ENCODE data around the gene ELN. TPM values are rescaled to one million over a fixed set of nuclear protein-coding genes. Genes with fewer than 3 reads are reported as not detected.
A peak's percentile ranks its signal among the peaks of the same experiment; 100 is the strongest.
"Not testable (repeated sequence)": the region's sequence is repeated elsewhere in the genome, so short reads cannot be mapped to it uniquely, and the experiment has no call there.

Gene ELN
- polyA plus RNA-seq (2011; rRNA removed) (2.1 and 2.8 TPM in 2 replicates), polyA minus RNA-seq (2011; rRNA and poly(A)+ RNA removed) (1.4 and 2.3 TPM in 2 replicates)

GRCh38 chr7:74027683-74028320, at the start of gene ELN:
TSS of gene ELN (plus strand) at chr7:74028173. CDS start at chr7:74028188, 15 bp downstream.
- Histone ChIP-seq H3K4me3 (ENCODE audit: low read depth, low read length) (peak within 1 kb of the TSS; percentile 17), H3K27ac (ENCODE audit: low read depth, low read length) (no peak within 1 kb of the TSS)
- CTCF ChIA-PET = interaction anchor here (0.8 to 2.9 kb wide), 8 partner anchors 10 to 164 kb away, joined by 7 to 38 read pairs (median 10); no protein-coding TSS in a partner anchor

GRCh38 chr7:73978661-73979563, 49.1 kb upstream of the ELN start:
- no peak overlapping the region for H3K4me3 ChIP-seq (ENCODE audit: low read depth, low read length)
- ChIA-PET CTCF (interaction anchor here (0.6 to 1.5 kb wide), 2 partner anchors 27 to 116 kb away, joined by 3 read pairs; no protein-coding TSS in a partner anchor), POLR2A (no interaction called here)
- no peak for DNase-seq (ENCODE audit: low read depth, low spot score)
- H3K27me3 ChIP-seq (ENCODE audit: control insufficient read depth, insufficient read depth, low read length) = peaks cover 10% of the 10 kb centered on the region
- peak; percentile 37 for TF ChIP-seq CTCF (IDR thresholded peaks at IDR 0.05; ENCODE audit: low read depth, low read length)
- H3K9me3 ChIP-seq (ENCODE audit: control insufficient read depth, insufficient read depth, low read length) = no peaks in the 10 kb centered on the region; the same call in 1 of the 2 replicates
- no peak overlapping the region for H3K27ac ChIP-seq (ENCODE audit: low read depth, low read length)

More at GRCh38 chr7:74027683-74028320, at the start of gene ELN:
- DNase-seq (ENCODE audit: low read depth, low spot score) = no peak
- POLR2A ChIA-PET = no interaction called here
- H3K9me3 ChIP-seq (ENCODE audit: control insufficient read depth, insufficient read depth, low read length) = no peaks in the 10 kb centered on the region
- no peak for TF ChIP-seq CTCF (IDR thresholded peaks at IDR 0.05; ENCODE audit: low read depth, low read length)
- H3K27me3 ChIP-seq (ENCODE audit: control insufficient read depth, insufficient read depth, low read length) = peaks cover 15% of the 10 kb centered on the region

- H3K9me3 ChIP-seq (ENCODE audit: control insufficient read depth, insufficient read depth, low read length); H3K4me3 ChIP-seq (ENCODE audit: low read depth, low read length); POLR2A ChIA-PET; H3K27ac ChIP-seq (ENCODE audit: low read depth, low read length); DNase-seq (ENCODE audit: low read depth, low spot score): not testable (repeated sequence)
- CTCF ChIA-PET = interaction anchor here (0.6 to 1.5 kb wide), 2 partner anchors 28 to 116 kb away, joined by 3 read pairs; no protein-coding TSS in a partner anchor
- H3K27me3 ChIP-seq (ENCODE audit: control insufficient read depth, insufficient read depth, low read length) = peaks cover 10% of the 10 kb centered on the region
Observed at GRCh38 chr7:73979656-73980055, 48.3 kb upstream of the ELN start.

GRCh38 chr7:73980206-73980605, 47.8 kb upstream of the ELN start:
- ChIA-PET CTCF (no interaction called here), POLR2A (no interaction called here)
- H3K9me3 ChIP-seq (ENCODE audit: control insufficient read depth, insufficient read depth, low read length) = no peaks in the 10 kb centered on the region; the same call in 1 of the 2 replicates
- H3K27me3 ChIP-seq (ENCODE audit: control insufficient read depth, insufficient read depth, low read length) = peaks cover 10% of the 10 kb centered on the region
- TF ChIP-seq CTCF (IDR thresholded peaks at IDR 0.05; ENCODE audit: low read depth, low read length) = no peak
- H3K27ac ChIP-seq (ENCODE audit: low read depth, low read length) = no peak overlapping the region
- H3K4me3 ChIP-seq (ENCODE audit: low read depth, low read length) = no peak overlapping the region
- no peak for DNase-seq (ENCODE audit: low read depth, low spot score)

- Histone ChIP-seq H3K9me3 (ENCODE audit: control insufficient read depth, insufficient read depth, low read length) (no peaks in the 10 kb centered on the region; the same call in 1 of the 2 replicates), H3K27me3 (ENCODE audit: control insufficient read depth, insufficient read depth, low read length) (peaks cover 10% of the 10 kb centered on the region), H3K4me3 (ENCODE audit: low read depth, low read length) (no peak overlapping the region), H3K27ac (ENCODE audit: low read depth, low read length) (no peak overlapping the region)
- no peak for TF ChIP-seq CTCF (IDR thresholded peaks at IDR 0.05; ENCODE audit: low read depth, low read length)
- no peak for DNase-seq (ENCODE audit: low read depth, low spot score)
- ChIA-PET CTCF (interaction anchor here (0.5 kb wide), 1 partner anchor 220 kb away, joined by 5 read pairs; no protein-coding TSS in a partner anchor), POLR2A (no interaction called here)
Observed at GRCh38 chr7:73981933-73982332, 46.0 kb upstream of the ELN start.
